PC-9 (cell line): Measurements from ENCODE around the gene CCDC88C. TPM values are rescaled to one million over a fixed set of nuclear protein-coding genes. Genes with fewer than 3 reads are reported as not detected.
A peak's percentile ranks its signal among the peaks of the same experiment; 100 is the strongest.

Experiments
- BruUV-seq: library from RNA; stranded (reverse); fragments of 400-500 nt; replicated peaks from 2 replicates; lab custom pipeline; 2021; lab: Mats Ljungman, UMichigan
- CTCF ChIA-PET: fragments of 300-600 bp; sonication (Branson Sonifier 250); formaldehyde crosslinking; loops from one replicate; lab custom pipeline; 2022; ENCODE audit warnings: antibody characterized with exemption; lab: Charles Lee
- POLR2A ChIA-PET: fragments of 300-600 bp; sonication (Branson Sonifier 250); formaldehyde crosslinking; loops from one replicate; lab custom pipeline; 2022; ENCODE audit warnings: antibody characterized with exemption; ENCODE audit not compliant: unreplicated experiment; lab: Charles Lee
- DNase-seq, 2 experiments: peaks; one replicate each; pipeline versions ENCODE4 v3.0.0 to v3.0.0-alpha.2; 2015 to 2022; ENCODE audit warnings: mixed read lengths in 1 of 2
- H2AFZ ChIP-seq: fragments of 200-600 bp; sonication (generic); 2 replicates; pipeline ENCODE4 v1.8.1; 2017; ENCODE audit warnings: antibody characterized with exemption
- H3F3A ChIP-seq: fragments of 200-600 bp; sonication (generic); 2 replicates; pipeline ENCODE4 v1.8.1; 2017; ENCODE audit warnings: antibody characterized with exemption, mild to moderate bottlenecking, low read depth; ENCODE audit not compliant: insufficient read depth
- H3K27ac ChIP-seq: fragments of 200-600 bp; sonication (generic); 2 replicates; pipeline ENCODE4 v1.6.1; 2016; ENCODE audit warnings: mixed run types
- H3K27me3 ChIP-seq: fragments of 200-600 bp; sonication (generic); 2 replicates; pipeline ENCODE4 v1.6.1; 2016; ENCODE audit warnings: low read depth, mixed run types; ENCODE audit not compliant: insufficient read depth
- H3K36me3 ChIP-seq: fragments of 200-600 bp; sonication (generic); 2 replicates; pipeline ENCODE4 v1.6.1; 2016; ENCODE audit warnings: low read depth, mixed run types
- H3K4me1 ChIP-seq: fragments of 200-600 bp; sonication (generic); replicated peaks from 2 replicates; pipeline ENCODE4 v1.6.1; 2016; ENCODE audit warnings: mixed run types; ENCODE audit not compliant: insufficient read depth
- H3K4me2 ChIP-seq: fragments of 200-600 bp; sonication (generic); 2 replicates; pipeline ENCODE4 v1.6.1; 2017; ENCODE audit warnings: mixed run types
- H3K4me3 ChIP-seq: fragments of 200-600 bp; sonication (generic); 2 replicates; pipeline ENCODE4 v1.6.1; 2016; ENCODE audit warnings: mixed run types
- H3K79me2 ChIP-seq: fragments of 200-600 bp; sonication (generic); 2 replicates; pipeline ENCODE4 v1.6.1; 2017; ENCODE audit warnings: low read depth, mixed run types
- H3K9me2 ChIP-seq: fragments of 200-600 bp; sonication (generic); 2 replicates; pipeline ENCODE4 v1.8.1; 2017; ENCODE audit warnings: mild to moderate bottlenecking; ENCODE audit not compliant: insufficient read depth
- H3K9me3 ChIP-seq: fragments of 200-600 bp; sonication (generic); 2 replicates; pipeline ENCODE4 v1.8.1; 2016; ENCODE audit warnings: low read depth; ENCODE audit not compliant: insufficient read depth
- H4K20me1 ChIP-seq: fragments of 200-600 bp; sonication (generic); 2 replicates; pipeline ENCODE4 v1.8.1; 2017; ENCODE audit not compliant: insufficient read depth
- EZH2 ChIP-seq: fragments of 200-600 bp; sonication (generic); IDR thresholded peaks from 2 replicates; pipeline ENCODE4 v1.8.0; 2017; ENCODE audit warnings: antibody characterized with exemption, low read depth
- intact Hi-C: fragments of 100-400 bp; cut with micrococcal nuclease; formaldehyde crosslinking; loops from one replicate; pipeline ENCODE4 v1.10.0; 2022; ENCODE audit not compliant: unreplicated experiment
- total RNA-seq: library from RNA; stranded (reverse); gene quantifications from 2 replicates; pipeline ENCODE4 v1.2.3, GENCODE V29; 2021
- TF ChIP-seq, protein P1 (sequence below): fragments of 200-600 bp; sonication (generic); conservative IDR thresholded peaks from 2 replicates; pipeline ENCODE4 v1.6.1; 2017; ENCODE audit warnings: mixed run types, antibody characterized with exemption, mild to moderate bottlenecking, moderate library complexity

The CCDC88C gene
- total RNA-seq, 1 experiment from 2014 or later = 7.4 TPM

DNA sequence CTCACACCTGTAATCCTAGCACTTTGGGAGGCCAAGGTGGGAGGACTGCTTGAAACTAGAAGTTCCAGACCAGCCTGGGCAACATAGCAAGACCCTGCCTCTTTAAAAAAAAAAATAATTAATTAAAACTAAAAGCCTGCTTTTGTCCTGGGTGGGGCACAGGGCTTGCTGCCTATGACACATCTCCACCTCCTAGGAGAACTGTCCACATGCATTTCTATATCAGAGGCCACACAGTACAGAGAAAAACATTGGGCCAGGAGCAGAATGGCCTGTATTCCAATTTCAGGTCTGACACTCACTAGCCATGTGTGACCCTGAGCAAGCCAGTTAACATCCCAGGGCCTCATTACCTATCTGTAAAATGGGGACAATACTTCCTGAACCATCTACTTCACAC, 31.9 kb downstream of the CCDC88C start:
- DNase-seq = no peak
- Histone ChIP-seq H3K9me2 (no peaks in the 10 kb centered on the region), H3K36me3 (no peaks in the 10 kb centered on the region), H3K27me3 (no peaks in the 10 kb centered on the region), H3K9me3 (no peaks in the 10 kb centered on the region), H3K27ac (no peak overlapping the region), H3K4me2 (no peak overlapping the region), H2AFZ (no peak overlapping the region), H3F3A (peaks cover 10% of the 10 kb centered on the region; the same call in 1 of the 2 replicates), H4K20me1 (no peaks in the 10 kb centered on the region), H3K79me2 (peaks cover 14% of the 10 kb centered on the region), H3K4me3 (no peak overlapping the region), H3K4me1 (peaks cover 21% of the 10 kb centered on the region)
- intact Hi-C loops = no loop called here
- TF ChIP-seq, protein P1, sequence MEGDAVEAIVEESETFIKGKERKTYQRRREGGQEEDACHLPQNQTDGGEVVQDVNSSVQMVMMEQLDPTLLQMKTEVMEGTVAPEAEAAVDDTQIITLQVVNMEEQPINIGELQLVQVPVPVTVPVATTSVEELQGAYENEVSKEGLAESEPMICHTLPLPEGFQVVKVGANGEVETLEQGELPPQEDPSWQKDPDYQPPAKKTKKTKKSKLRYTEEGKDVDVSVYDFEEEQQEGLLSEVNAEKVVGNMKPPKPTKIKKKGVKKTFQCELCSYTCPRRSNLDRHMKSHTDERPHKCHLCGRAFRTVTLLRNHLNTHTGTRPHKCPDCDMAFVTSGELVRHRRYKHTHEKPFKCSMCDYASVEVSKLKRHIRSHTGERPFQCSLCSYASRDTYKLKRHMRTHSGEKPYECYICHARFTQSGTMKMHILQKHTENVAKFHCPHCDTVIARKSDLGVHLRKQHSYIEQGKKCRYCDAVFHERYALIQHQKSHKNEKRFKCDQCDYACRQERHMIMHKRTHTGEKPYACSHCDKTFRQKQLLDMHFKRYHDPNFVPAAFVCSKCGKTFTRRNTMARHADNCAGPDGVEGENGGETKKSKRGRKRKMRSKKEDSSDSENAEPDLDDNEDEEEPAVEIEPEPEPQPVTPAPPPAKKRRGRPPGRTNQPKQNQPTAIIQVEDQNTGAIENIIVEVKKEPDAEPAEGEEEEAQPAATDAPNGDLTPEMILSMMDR = no peak
- TF ChIP-seq EZH2 = no peak
- ChIA-PET CTCF (no interaction called here), POLR2A (no interaction called here)
- BruUV-seq = no TSS peak

DNA sequence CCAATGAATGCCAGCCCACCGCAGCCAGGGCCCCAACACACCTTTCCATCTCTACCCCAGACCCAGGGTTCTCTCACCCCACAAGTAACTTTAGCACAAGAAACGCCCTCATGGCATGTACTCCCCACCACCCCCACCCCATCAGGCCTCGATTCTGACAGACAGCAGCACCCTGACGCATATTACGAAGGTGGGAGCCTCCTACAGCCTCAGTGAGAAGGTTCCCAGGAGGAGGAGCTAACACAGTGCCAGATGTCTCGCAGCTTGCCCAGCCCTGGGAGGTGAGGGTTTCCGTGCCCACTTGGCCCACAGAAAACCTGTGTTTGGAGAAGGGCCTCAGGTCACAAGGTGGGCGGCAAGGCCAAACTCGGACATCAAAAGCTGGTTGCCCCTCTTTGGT, 32.4 kb downstream of the CCDC88C start:
- H3K9me3 ChIP-seq = no peaks in the 10 kb centered on the region
- intact Hi-C loops = no loop called here
- peaks cover 14% of the 10 kb centered on the region for H3K79me2 ChIP-seq
- ChIA-PET CTCF (no interaction called here), POLR2A (no interaction called here)
- peaks cover 10% of the 10 kb centered on the region; the same call in 1 of the 2 replicates for H3F3A ChIP-seq
- H3K4me3 ChIP-seq = no peak overlapping the region
- H3K4me2 ChIP-seq = no peak overlapping the region
- BruUV-seq = no TSS peak
- H3K27ac ChIP-seq = no peak overlapping the region
- no peaks in the 10 kb centered on the region for H4K20me1 ChIP-seq
- no peak for TF ChIP-seq EZH2
- TF ChIP-seq, protein P1 = no peak
- H3K27me3 ChIP-seq = no peaks in the 10 kb centered on the region
- no peaks in the 10 kb centered on the region for H3K9me2 ChIP-seq
- H2AFZ ChIP-seq = no peak overlapping the region
- H3K4me1 ChIP-seq = peaks cover 22% of the 10 kb centered on the region
- DNase-seq = no peak
- no peaks in the 10 kb centered on the region for H3K36me3 ChIP-seq

DNA sequence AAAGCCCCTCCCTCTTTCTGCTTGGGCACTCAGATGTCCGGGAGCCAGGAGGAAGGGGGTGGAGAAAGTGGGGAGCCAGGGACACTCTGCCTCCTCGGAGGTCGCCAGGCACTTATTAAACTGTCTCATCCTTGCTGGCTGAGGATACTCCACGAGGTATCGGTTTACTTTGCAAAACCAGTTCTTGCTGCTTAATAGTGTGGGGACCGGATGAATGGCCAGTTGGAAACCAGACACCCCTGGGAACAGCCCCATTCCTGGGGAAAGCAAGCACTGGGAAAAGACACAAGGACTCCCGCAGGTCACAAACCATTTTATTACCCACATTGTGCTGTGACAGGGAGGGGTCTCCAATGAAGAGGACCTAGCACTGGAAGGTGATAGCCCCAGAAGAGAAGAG, 34.2 kb downstream of the CCDC88C start:
- TF ChIP-seq EZH2 = no peak
- TF ChIP-seq, protein P1 = no peak
- Histone ChIP-seq H3K9me2 (no peaks in the 10 kb centered on the region), H3K9me3 (no peaks in the 10 kb centered on the region), H3K36me3 (no peaks in the 10 kb centered on the region), H3K4me3 (no peak overlapping the region; the same call in 1 of the 2 replicates), H4K20me1 (no peaks in the 10 kb centered on the region), H3F3A (peaks cover 10% of the 10 kb centered on the region; the same call in 1 of the 2 replicates), H3K27ac (peak overlapping the region; percentile 90), H3K4me1 (peaks cover 39% of the 10 kb centered on the region), H3K79me2 (peaks cover 14% of the 10 kb centered on the region), H2AFZ (no peak overlapping the region), H3K27me3 (no peaks in the 10 kb centered on the region), H3K4me2 (peak overlapping the region; percentile 72)
- ChIA-PET POLR2A (no interaction called here), CTCF (no interaction called here)
- peak; percentile 39 to 88 for DNase-seq
- no TSS peak for BruUV-seq
- intact Hi-C loops = loop anchor here (1.0 kb wide), 1 partner anchor 16 kb away; no protein-coding TSS in a partner anchor
